H1 (cell line): ENCODE results near the gene SMIM7. TPM values are rescaled to one million over a fixed set of nuclear protein-coding genes. Genes with fewer than 3 reads are reported as not detected.

ENCODE experiments used
- CTCF ChIA-PET: fragments of 300-600 bp; sonication (Branson Sonifier 250); formaldehyde crosslinking; loops from one replicate; lab custom pipeline; 2021; ENCODE audit not compliant: partially characterized antibody; lab: Charles Lee
- POLR2A ChIA-PET: fragments of 300-600 bp; sonication (Branson Sonifier 250); formaldehyde crosslinking; loops from one replicate; lab custom pipeline; 2021; ENCODE audit warnings: inconsistent platforms; ENCODE audit not compliant: partially characterized antibody; lab: Charles Lee
- DNase-seq, 2 experiments: peaks; one replicate each; pipeline versions ENCODE4 v3.0.0 to v3.0.0-alpha.2; 2010 to 2022; ENCODE audit warnings: low spot score in 2 of 2, low read depth in 1 of 2, mixed read lengths in 1 of 2
- FAIRE-seq: peaks from 2 replicates; lab custom pipeline; 2011; peaks lifted over from hg19 to GRCh38; lab: Jason Lieb, UNC
- H2AFZ ChIP-seq: 2 replicates; pipeline ENCODE4 v1.8.1; 2012; ENCODE audit warnings: low read length, inconsistent platforms
- H2AK5ac ChIP-seq: 2 replicates; pipeline ENCODE4 v1.6.1; 2013; ENCODE audit warnings: low read depth, low read length
- H2BK120ac ChIP-seq: replicated peaks from 2 replicates; pipeline ENCODE3; 2013; ENCODE audit warnings: low read depth, low read length, inconsistent platforms
- H2BK12ac ChIP-seq: 2 replicates; pipeline ENCODE4 v1.6.1; 2013; ENCODE audit warnings: low read depth, low read length
- H2BK15ac ChIP-seq: 2 replicates; pipeline ENCODE4 v1.6.1; 2013; ENCODE audit warnings: low read length
- H2BK20ac ChIP-seq: 2 replicates; pipeline ENCODE4 v1.6.1; 2013; ENCODE audit warnings: low read length
- H2BK5ac ChIP-seq: 2 replicates; pipeline ENCODE4 v1.6.1; 2013; ENCODE audit warnings: low read depth, low read length
- H3K14ac ChIP-seq: 2 replicates; pipeline ENCODE4 v1.6.1; 2013; ENCODE audit warnings: inconsistent platforms; ENCODE audit not compliant: insufficient read length
- H3K18ac ChIP-seq: 2 replicates; pipeline ENCODE4 v1.6.1; 2013; ENCODE audit warnings: low read length; ENCODE audit errors: extremely low read depth
- H3K23ac ChIP-seq: 2 replicates; pipeline ENCODE4 v1.6.1; 2013; ENCODE audit warnings: inconsistent platforms; ENCODE audit not compliant: insufficient read length
- H3K23me2 ChIP-seq: 2 replicates; pipeline ENCODE4 v1.6.1; 2013; ENCODE audit warnings: low read depth, low read length
- H3K27ac ChIP-seq: 2 replicates; pipeline ENCODE4 v1.6.1; 2011; ENCODE audit warnings: low read depth, low read length, inconsistent platforms
- H3K27me3 ChIP-seq, 4 experiments: replicated peaks in 1 of 4; 1 replicate in 1 of 4; 2 replicates in 3 of 4; pipeline versions ENCODE4 v1.6.1 to v1.8.1; 2011 to 2013; ENCODE audit warnings: low read length in 3 of 4, mild to moderate bottlenecking in 3 of 4, inconsistent platforms in 2 of 4, mixed read lengths in 2 of 4, moderate library complexity in 1 of 4; ENCODE audit not compliant: control insufficient read depth in 3 of 4, insufficient read depth in 3 of 4; ENCODE audit errors: extremely low read depth in 1 of 4
- H3K36me3 ChIP-seq, 4 experiments: 2 replicates each; pipeline versions ENCODE4 v1.6.1 to v1.8.1; 2011 to 2013; ENCODE audit warnings: mild to moderate bottlenecking in 4 of 4, low read length in 3 of 4, moderate library complexity in 2 of 4, control low read depth in 1 of 4, inconsistent platforms in 1 of 4; ENCODE audit not compliant: insufficient read depth in 4 of 4, control insufficient read depth in 2 of 4
- H3K4ac ChIP-seq: replicated peaks from 2 replicates; pipeline ENCODE3; 2013; ENCODE audit warnings: low read length, low read depth, mixed read lengths, inconsistent platforms; ENCODE audit not compliant: insufficient read length
- H3K4me1 ChIP-seq, 4 experiments: replicated peaks in 1 of 4; 1 replicate in 1 of 4; 2 replicates in 3 of 4; pipeline versions ENCODE4 v1.6.1 to v1.8.1; 2011 to 2013; ENCODE audit warnings: low read length in 3 of 4, inconsistent platforms in 2 of 4, mixed read lengths in 1 of 4; ENCODE audit not compliant: insufficient read depth in 4 of 4, control insufficient read depth in 3 of 4
- H3K4me2 ChIP-seq, 2 experiments: 2 replicates each; pipeline versions ENCODE4 v1.6.1 to v1.8.1; 2011 to 2013; ENCODE audit warnings: low read depth in 2 of 2, low read length in 2 of 2, control low read depth in 1 of 2, inconsistent platforms in 1 of 2, mild to moderate bottlenecking in 1 of 2; ENCODE audit not compliant: insufficient read depth in 1 of 2
- H3K4me3 ChIP-seq, 4 experiments: fragments of 200-600, 300-600 bp in 1 of 4; sonication (generic), shearing (Covaris generic), sonication (Bioruptor Twin) in 1 of 4; 2 replicates each; pipeline versions ENCODE4 v1.5.1 to v1.8.1; 2011 to 2016; ENCODE audit warnings: low read length in 4 of 4, low read depth in 3 of 4, control low read depth in 2 of 4, inconsistent platforms in 2 of 4, mild to moderate bottlenecking in 2 of 4, mixed read lengths in 1 of 4, moderate library complexity in 1 of 4; ENCODE audit not compliant: insufficient read depth in 2 of 4; ENCODE audit errors: extremely low read depth in 1 of 4
- H3K56ac ChIP-seq: replicated peaks from 2 replicates; pipeline ENCODE3; 2013; ENCODE audit warnings: low read depth, mild to moderate bottlenecking, mixed read lengths, low read length, inconsistent platforms; ENCODE audit not compliant: insufficient read length
- H3K79me1 ChIP-seq: 2 replicates; pipeline ENCODE4 v1.6.1; 2013; ENCODE audit warnings: low read depth, low read length, control low read depth
- H3K79me2 ChIP-seq, 2 experiments: 2 replicates each; pipeline versions ENCODE4 v1.6.1 to v1.8.1; 2012 to 2013; ENCODE audit warnings: low read length in 2 of 2, mild to moderate bottlenecking in 2 of 2, inconsistent platforms in 1 of 2; ENCODE audit not compliant: insufficient read depth in 2 of 2, control insufficient read depth in 1 of 2
- H3K9ac ChIP-seq, 4 experiments: replicated peaks in 1 of 4; 1 replicate in 1 of 4; 2 replicates in 3 of 4; pipeline versions ENCODE4 v1.6.1 to v1.8.1; 2011 to 2013; ENCODE audit warnings: low read depth in 3 of 4, low read length in 3 of 4, control low read depth in 2 of 4, mild to moderate bottlenecking in 2 of 4, moderate library complexity in 2 of 4, inconsistent platforms in 1 of 4; ENCODE audit errors: extremely low read depth in 1 of 4
- H3K9me3 ChIP-seq, 2 experiments: 2 replicates each; pipeline versions ENCODE4 v1.6.1 to v1.8.1; 2012 to 2013; ENCODE audit warnings: mild to moderate bottlenecking in 2 of 2, moderate library complexity in 2 of 2, control low read depth in 1 of 2, inconsistent platforms in 1 of 2, low read depth in 1 of 2, low read length in 1 of 2, mixed read lengths in 1 of 2; ENCODE audit not compliant: insufficient read depth in 2 of 2
- H4K20me1 ChIP-seq, 2 experiments: replicated peaks in 1 of 2; 2 replicates each; pipeline versions ENCODE3 to v1.8.1; 2011 to 2013; ENCODE audit warnings: inconsistent platforms in 2 of 2, low read length in 2 of 2, mild to moderate bottlenecking in 1 of 2; ENCODE audit not compliant: insufficient read depth in 2 of 2, control insufficient read depth in 1 of 2
- H4K5ac ChIP-seq: 2 replicates; pipeline ENCODE4 v1.6.1; 2013; ENCODE audit warnings: low read length, low read depth, mixed read lengths, inconsistent platforms; ENCODE audit not compliant: insufficient read length
- H4K8ac ChIP-seq: 2 replicates; pipeline ENCODE4 v1.8.0; 2013; ENCODE audit warnings: mild to moderate bottlenecking, moderate library complexity, low read length, inconsistent platforms; ENCODE audit not compliant: insufficient read depth; ENCODE audit errors: extremely low read depth
- H4K91ac ChIP-seq: replicated peaks from 2 replicates; pipeline ENCODE3; 2013; ENCODE audit warnings: low read length, mixed read lengths, inconsistent platforms; ENCODE audit not compliant: insufficient read length
- ATF3 ChIP-seq: IDR thresholded peaks from 2 replicates; pipeline ENCODE4 v1.6.1; 2011; ENCODE audit warnings: low read depth, mild to moderate bottlenecking, low read length; ENCODE audit not compliant: insufficient read depth
- CREB1 ChIP-seq: IDR thresholded peaks from 2 replicates; pipeline ENCODE4 v1.6.1; 2012; ENCODE audit warnings: inconsistent platforms
- RFX5 ChIP-seq: IDR thresholded peaks from 2 replicates; pipeline ENCODE4 v1.6.1; 2011; ENCODE audit warnings: low read depth, low read length, improper control_type of control experiment, borderline replicate concordance
- SUZ12 ChIP-seq: fragments of 200-600 bp; sonication (generic); IDR thresholded peaks from 2 replicates; pipeline ENCODE4 v1.6.1; 2012; ENCODE audit warnings: mild to moderate bottlenecking, inconsistent platforms, low read length, moderate library complexity, mixed read lengths
- YY1 ChIP-seq: IDR thresholded peaks from 2 replicates; pipeline ENCODE4 v1.6.1; 2011; ENCODE audit warnings: low read depth, mild to moderate bottlenecking, low read length
- whole genome bisulfite sequencing, 2 experiments: shearing (Covaris generic) in 1 of 2; methylation state at CpG; one replicate each; pipeline versions ENCODE4 v1.1.6 to v1.1.7; 2013 to 2015; ENCODE audit warnings: low lambda C conversion rate in 2 of 2, mixed read lengths in 2 of 2, inconsistent platforms in 1 of 2, low coverage in 1 of 2, missing lambda C conversion rate in 1 of 2; ENCODE audit not compliant: insufficient replicate concordance in 2 of 2, insufficient coverage in 1 of 2, insufficient read length in 1 of 2; ENCODE audit errors: extremely low coverage in 1 of 2, missing lambda C conversion rate in 1 of 2; 5-methylcytosine and 5-hydroxymethylcytosine counted together
- polyA plus RNA-seq, 7 experiments: library from polyadenylated mRNA; depleted of rRNA in 3 of 7; stranded (reverse) in 5 of 7; unstranded in 2 of 7; fragments of >200 nt in 5 of 7; fragments of 200-250 nt in 2 of 7; gene quantifications; 1 replicate in 5 of 7; 2 replicates in 1 of 7; 4 replicates in 1 of 7; pipeline versions ENCODE4 v1.2.1 to v1.2.3, GENCODE V29; 2011 to 2013; ENCODE audit warnings: missing spikeins in 2 of 7, mixed read lengths in 2 of 7
- total RNA-seq: library from RNA; stranded (reverse); fragmentation: NEBNext Ultra II Directional; extraction: Animal tissue kit (Norgen Biotek cat#: 25700); gene quantifications from 2 replicates; pipeline ENCODE4 v1.2.1, GENCODE V29; 2021

The SMIM7 gene
- total and polyA plus RNA-seq, 2 of the 8 experiments (the other 6 are each of a cell fraction or from before 2014, with no cell fraction given) = 55.5 to 67.5 TPM

- no peaks in the 10 kb centered on the region for H3K36me3 ChIP-seq
- H3K56ac ChIP-seq = no peak overlapping the region
- H3K14ac ChIP-seq = no peak overlapping the region
- H4K20me1 ChIP-seq = peaks cover 15 to 44% of the 10 kb centered on the region in 2 experiments
- H3K4me2 ChIP-seq = no peak overlapping the region
- H2AFZ ChIP-seq = no peak overlapping the region
- no peak for TF ChIP-seq RFX5
- no peak for TF ChIP-seq ATF3
- TF ChIP-seq YY1 = no peak
- no peak for TF ChIP-seq SUZ12
- TF ChIP-seq CREB1 = no peak
- H3K4me1 ChIP-seq = no peaks in the 10 kb centered on the region
- no peaks in the 10 kb centered on the region for H3K23me2 ChIP-seq
- H3K79me2 ChIP-seq = peaks cover 0 to 84% of the 10 kb centered on the region in 2 experiments; a peak in 2 of 4 replicates
- H3K27me3 ChIP-seq = no peaks in the 10 kb centered on the region
- H3K4ac ChIP-seq = no peak overlapping the region
- DNase-seq = no peak
- H2BK12ac ChIP-seq = no peak overlapping the region
- POLR2A ChIA-PET = interaction anchor here (0.7 to 1.6 kb wide), 2 partner anchors 8 to 17 kb away, joined by 3 to 4 read pairs; no protein-coding TSS in a partner anchor
- WGBS, 2 experiments = 87% methylated on average over 20 of the region's 20 CpGs; no CpG with 5 or more reads in 1 of the 2 experiments
- H2BK5ac ChIP-seq = 0 out of 2 replicates have a peak overlapping the region, but pooled peaks have one; percentile 16
- H2AK5ac ChIP-seq = no peak overlapping the region
- H3K9ac ChIP-seq = no peak overlapping the region
- H2BK120ac ChIP-seq = no peak overlapping the region
- no peak overlapping the region for H4K91ac ChIP-seq
- FAIRE-seq = no peak
- peaks cover 45% of the 10 kb centered on the region for H3K79me1 ChIP-seq
- H3K27ac ChIP-seq = no peak overlapping the region
- no peaks in the 10 kb centered on the region for H3K9me3 ChIP-seq
- no peak overlapping the region; the same call in 1 of the 2 replicates for H4K8ac ChIP-seq
- no peak overlapping the region for H4K5ac ChIP-seq
- H2BK20ac ChIP-seq = no peak overlapping the region
- H2BK15ac ChIP-seq = no peak overlapping the region
- H3K18ac ChIP-seq = no peak overlapping the region
- CTCF ChIA-PET = interaction anchor here (0.9 to 1.9 kb wide), 4 partner anchors 11 to 190 kb away, joined by 3 to 6 read pairs (median 3); no protein-coding TSS in a partner anchor
- H3K4me3 ChIP-seq = no peak overlapping the region
- H3K23ac ChIP-seq = no peak overlapping the region
These were observed 58.4 kb downstream of the SMIM7 start for GRCh38 chr19:16601378-16602052.
